ENCODE results near the gene GSK3B. TPM values are rescaled to one million over a fixed set of nuclear protein-coding genes. Genes with fewer than 3 reads are reported as not detected.
"Not testable (repeated sequence)": the region's sequence is repeated elsewhere in the genome, so short reads cannot be mapped to it uniquely, and the experiment has no call there.

Gene GSK3B
- total RNA-seq, 1 experiment from 2014 or later, result 50.0 TPM

DNA sequence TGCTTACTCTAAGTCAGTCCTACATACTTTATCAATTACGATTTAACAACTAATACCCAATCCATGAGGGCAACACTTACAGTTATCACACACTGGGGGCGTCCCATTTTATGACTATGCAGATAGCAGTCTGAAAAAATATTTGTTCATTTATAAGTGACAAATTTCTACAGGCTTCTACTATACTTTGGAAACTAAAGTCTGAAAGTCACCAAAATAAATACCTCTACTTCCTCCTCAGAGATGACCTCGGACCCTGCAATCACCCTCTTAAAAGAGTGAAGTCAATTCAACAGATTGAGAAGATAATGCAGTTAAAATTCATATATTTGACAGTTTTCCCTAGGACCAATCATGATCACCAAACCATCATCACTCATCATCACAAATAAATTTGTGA, 76.6 kb downstream of the GSK3B start:
- H3K9me3 ChIP-seq (ENCODE audit: control insufficient read depth in 1 of 2, insufficient read depth in 1 of 2, low read depth in 1 of 2, low read length in 2 of 2), result no peaks in the 10 kb centered on the region
- TF ChIP-seq YY1 (IDR thresholded peaks at IDR 0.05; ENCODE audit: extremely low read depth, insufficient replicate concordance, low read depth, low read length), result no peak
- no peaks in the 10 kb centered on the region for H3K9me2 ChIP-seq (ENCODE audit: insufficient read depth)
- H3K79me2 ChIP-seq (ENCODE audit: insufficient read depth, low read length), result peaks cover 95% of the 10 kb centered on the region
- POLR2A ChIA-PET, result no interaction called here
- no peak overlapping the region for H3K9ac ChIP-seq (ENCODE audit: low read length)
- CTCF ChIA-PET, result no interaction called here
- no peaks in the 10 kb centered on the region for H3K4me1 ChIP-seq (ENCODE audit: control insufficient read depth in 1 of 2, insufficient read depth in 2 of 2, low read length in 2 of 2)
- H3K27ac ChIP-seq (ENCODE audit: low read depth, low read length), result no peak overlapping the region
- H3K36me3 ChIP-seq (ENCODE audit: control insufficient read depth in 1 of 2, insufficient read depth in 2 of 2, low read length in 2 of 2), result no peaks in the 10 kb centered on the region
- no peak overlapping the region for H2AFZ ChIP-seq (ENCODE audit: low read depth, low read length, poor library complexity, severe bottlenecking)
- H3K4me2 ChIP-seq (ENCODE audit: low read length), result no peak overlapping the region
- no peaks in the 10 kb centered on the region for H3K27me3 ChIP-seq (ENCODE audit: insufficient read depth, low read length)
- BruUV-seq (replicated peaks), result no TSS peak
- peaks cover 26% of the 10 kb centered on the region; the same call in 1 of the 2 replicates for H4K20me1 ChIP-seq (ENCODE audit: insufficient read depth)
- intact Hi-C loops (cut with micrococcal nuclease), result no loop called here
- no peak for ATAC-seq
- RAD21 ChIA-PET (ENCODE audit: low non-redundant PET in 1 of 2, low total read pairs in 2 of 2, uncharacterized antibody in 2 of 2, unreplicated experiment in 2 of 2), result no interaction called here
- no peak overlapping the region for H3K4me3 ChIP-seq (replicated peaks in 1 of 2; ENCODE audit: low read depth in 1 of 2, low read length in 2 of 2)
- no peak for DNase-seq (ENCODE audit: low read depth, low spot score)

DNA sequence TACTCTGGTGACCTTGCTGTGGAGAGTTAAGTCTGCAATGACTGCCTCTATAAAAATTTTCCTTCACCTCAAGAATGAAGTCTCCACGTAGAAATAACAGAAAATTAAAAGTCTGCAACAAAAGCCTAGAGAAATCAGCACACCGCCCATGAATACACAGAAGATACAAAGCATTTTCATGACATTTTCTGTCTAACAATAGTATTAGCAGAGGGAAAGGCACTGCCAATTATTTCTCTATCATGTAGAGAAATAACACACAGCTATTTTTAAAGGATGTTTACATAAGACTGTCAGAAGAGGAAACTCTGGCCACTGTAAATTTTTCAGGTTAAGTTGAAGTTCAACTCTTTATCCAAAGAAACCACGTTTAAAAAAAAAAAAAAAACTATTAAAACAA, 80.8 kb downstream of the GSK3B start:
- no peak overlapping the region for H3K4me3 ChIP-seq (replicated peaks in 1 of 2; ENCODE audit: low read depth in 1 of 2, low read length in 2 of 2)
- no peak overlapping the region for H3K27ac ChIP-seq (ENCODE audit: low read depth, low read length)
- no peak for ATAC-seq
- H4K20me1 ChIP-seq (ENCODE audit: insufficient read depth), result peaks cover 16% of the 10 kb centered on the region; the same call in 1 of the 2 replicates
- RAD21 ChIA-PET (ENCODE audit: low non-redundant PET in 1 of 2, low total read pairs in 2 of 2, uncharacterized antibody in 2 of 2, unreplicated experiment in 2 of 2), result no interaction called here
- no peak overlapping the region for H2AFZ ChIP-seq (ENCODE audit: low read depth, low read length, poor library complexity, severe bottlenecking)
- no peaks in the 10 kb centered on the region for H3K27me3 ChIP-seq (ENCODE audit: insufficient read depth, low read length)
- H3K4me1 ChIP-seq (ENCODE audit: control insufficient read depth in 1 of 2, insufficient read depth in 2 of 2, low read length in 2 of 2), result no peaks in the 10 kb centered on the region
- CTCF ChIA-PET, result interaction anchor here (0.7 kb wide), 1 partner anchor 546 kb away, joined by 3 read pairs; no protein-coding TSS in a partner anchor
- intact Hi-C loops (cut with micrococcal nuclease), result no loop called here
- no peak overlapping the region for H3K4me2 ChIP-seq (ENCODE audit: low read length)
- H3K36me3 ChIP-seq (ENCODE audit: control insufficient read depth in 1 of 2, insufficient read depth in 2 of 2, low read length in 2 of 2), result no peaks in the 10 kb centered on the region
- no peaks in the 10 kb centered on the region for H3K9me2 ChIP-seq (ENCODE audit: insufficient read depth)
- TF ChIP-seq CEBPB (IDR thresholded peaks at IDR 0.05; ENCODE audit: low read depth) (no peak), SIN3A (IDR thresholded peaks at IDR 0.05; ENCODE audit: low read depth) (no peak), CBX3 (IDR thresholded peaks at IDR 0.05; ENCODE audit: low read depth) (no peak), JUND (IDR thresholded peaks at IDR 0.05) (no peak), ZNF274 (IDR thresholded peaks at IDR 0.05; ENCODE audit: low read depth, low read length) (no peak), POLR2AphosphoS5 (IDR thresholded peaks at IDR 0.05; ENCODE audit: low read depth, low read length) (no peak), RAD21 (IDR thresholded peaks at IDR 0.05; ENCODE audit: low read depth) (no peak), POLR2A (IDR thresholded peaks at IDR 0.05; ENCODE audit: borderline replicate concordance, extremely low read depth, insufficient read depth, insufficient read length) (no peak), FOSL1 (IDR thresholded peaks at IDR 0.05; ENCODE audit: low read depth) (no peak), SRF (IDR thresholded peaks at IDR 0.05; ENCODE audit: low read depth) (no peak), YY1 (IDR thresholded peaks at IDR 0.05; ENCODE audit: extremely low read depth, insufficient replicate concordance, low read depth, low read length) (no peak)
- TF ChIP-seq, protein P1, sequence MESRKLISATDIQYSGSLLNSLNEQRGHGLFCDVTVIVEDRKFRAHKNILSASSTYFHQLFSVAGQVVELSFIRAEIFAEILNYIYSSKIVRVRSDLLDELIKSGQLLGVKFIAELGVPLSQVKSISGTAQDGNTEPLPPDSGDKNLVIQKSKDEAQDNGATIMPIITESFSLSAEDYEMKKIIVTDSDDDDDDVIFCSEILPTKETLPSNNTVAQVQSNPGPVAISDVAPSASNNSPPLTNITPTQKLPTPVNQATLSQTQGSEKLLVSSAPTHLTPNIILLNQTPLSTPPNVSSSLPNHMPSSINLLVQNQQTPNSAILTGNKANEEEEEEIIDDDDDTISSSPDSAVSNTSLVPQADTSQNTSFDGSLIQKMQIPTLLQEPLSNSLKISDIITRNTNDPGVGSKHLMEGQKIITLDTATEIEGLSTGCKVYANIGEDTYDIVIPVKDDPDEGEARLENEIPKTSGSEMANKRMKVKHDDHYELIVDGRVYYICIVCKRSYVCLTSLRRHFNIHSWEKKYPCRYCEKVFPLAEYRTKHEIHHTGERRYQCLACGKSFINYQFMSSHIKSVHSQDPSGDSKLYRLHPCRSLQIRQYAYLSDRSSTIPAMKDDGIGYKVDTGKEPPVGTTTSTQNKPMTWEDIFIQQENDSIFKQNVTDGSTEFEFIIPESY (IDR thresholded peaks at IDR 0.05; ENCODE audit: extremely low read depth, insufficient replicate concordance, low read length), result no peak
- POLR2A ChIA-PET, result no interaction called here
- H3K9me3 ChIP-seq (ENCODE audit: control insufficient read depth in 1 of 2, insufficient read depth in 1 of 2, low read depth in 1 of 2, low read length in 2 of 2), result no peaks in the 10 kb centered on the region
- H3K9ac ChIP-seq (ENCODE audit: low read length), result no peak overlapping the region
- peaks cover 97% of the 10 kb centered on the region for H3K79me2 ChIP-seq (ENCODE audit: insufficient read depth, low read length)
- BruUV-seq (replicated peaks), result no TSS peak
- DNase-seq (ENCODE audit: low read depth, low spot score), result no peak

DNA sequence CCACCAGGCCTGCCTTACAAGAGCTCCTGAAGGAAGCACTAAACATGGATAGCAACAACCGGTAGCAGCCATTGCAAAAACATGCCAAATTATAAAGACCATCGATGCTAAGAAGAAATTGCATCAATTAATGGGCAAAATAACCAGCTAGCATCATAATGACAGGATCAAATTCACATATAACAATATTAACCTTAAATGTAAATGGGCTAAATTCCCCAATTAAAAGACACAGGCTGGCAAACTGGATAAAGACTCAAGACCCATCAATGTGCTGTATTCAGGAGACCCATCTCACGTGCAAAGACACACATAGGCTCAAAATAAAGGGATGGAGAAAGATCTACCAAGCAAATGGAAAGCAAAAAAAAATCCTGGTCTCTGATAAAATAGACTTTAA, 88.5 kb downstream of the GSK3B start:
- H3K4me2 ChIP-seq (ENCODE audit: low read length); H4K20me1 ChIP-seq (ENCODE audit: insufficient read depth); H3K4me1 ChIP-seq (ENCODE audit: control insufficient read depth in 1 of 2, insufficient read depth in 2 of 2, low read length in 2 of 2); ATAC-seq; H3K9ac ChIP-seq (ENCODE audit: low read length); H3K4me3 ChIP-seq (replicated peaks in 1 of 2; ENCODE audit: low read depth in 1 of 2, low read length in 2 of 2); H3K9me2 ChIP-seq (ENCODE audit: insufficient read depth); DNase-seq (ENCODE audit: low read depth, low spot score); BruUV-seq (replicated peaks); CTCF ChIA-PET; H3K27ac ChIP-seq (ENCODE audit: low read depth, low read length); intact Hi-C loops (cut with micrococcal nuclease); H3K36me3 ChIP-seq (ENCODE audit: control insufficient read depth in 1 of 2, insufficient read depth in 2 of 2, low read length in 2 of 2); POLR2A ChIA-PET; H3K27me3 ChIP-seq (ENCODE audit: insufficient read depth, low read length); RAD21 ChIA-PET (ENCODE audit: low non-redundant PET in 1 of 2, low total read pairs in 2 of 2, uncharacterized antibody in 2 of 2, unreplicated experiment in 2 of 2); H3K9me3 ChIP-seq (ENCODE audit: control insufficient read depth in 1 of 2, insufficient read depth in 1 of 2, low read depth in 1 of 2, low read length in 2 of 2); H2AFZ ChIP-seq (ENCODE audit: low read depth, low read length, poor library complexity, severe bottlenecking): not testable (repeated sequence)
- H3K79me2 ChIP-seq (ENCODE audit: insufficient read depth, low read length), result peaks cover 81% of the 10 kb centered on the region

All from HCT116 (cell line).